Left colon (tissue), 2 donors: Measurements from ENCODE around the gene ATP10B. TPM values are rescaled to one million over a fixed set of nuclear protein-coding genes. Genes with fewer than 3 reads are reported as not detected.

Source experiments
- ATAC-seq: fragments of 200-7000 bp; cut with Tn5 transposase; one replicate; pipeline ENCODE4 v1.9.1; 2020; ENCODE audit warnings: mild to moderate bottlenecking, moderate library complexity
- DNase-seq, 2 donors: peaks; one replicate each; pipeline ENCODE4 v3.0.0-alpha.2; 2020
- intact Hi-C, 2 donors: fragments of 100-400 bp; cut with DNase I in 1 of 2; cut with micrococcal nuclease in 1 of 2; formaldehyde crosslinking; loops; one replicate each; pipeline versions ENCODE4 v1.11.2 to v1.14.0; 2022; cut with DNase I, micrococcal nuclease
- total RNA-seq, 2 donors: library from RNA; stranded (reverse); fragmentation: NEBNext Ultra II Directional; extraction: Animal tissue kit (Norgen Biotek cat#: 25700); gene quantifications; one replicate each; pipeline ENCODE4 v1.2.1, GENCODE V29; 2021
- donor health status: DM: no; HTN: no; CAD: no.
- donor health status: DM: yes; HTN: yes; CAD: no.

Gene ATP10B
- total RNA-seq, 2 donors from 2014 or later, result 137 to 292 TPM

GRCh38 chr5:160774666-160775315 is 77.2 kb downstream of the ATP10B start:
- DNase-seq (no peak), ATAC-seq (no peak)
- intact Hi-C loops, result no loop called here

GRCh38 chr5:160773646-160774410 is 78.2 kb downstream of the ATP10B start:
- intact Hi-C loops, result no loop called here
- ATAC-seq (no peak), DNase-seq (no peak)

GRCh38 chr5:160772854-160773253 is 79.2 kb downstream of the ATP10B start:
- intact Hi-C loops, result no loop called here
- ATAC-seq (no peak), DNase-seq (no peak)

- ATAC-seq (no peak), DNase-seq (no peak)
- intact Hi-C loops, result no loop called here
Observed at GRCh38 chr5:160770718-160771117, 81.3 kb downstream of the ATP10B start.

DNA sequence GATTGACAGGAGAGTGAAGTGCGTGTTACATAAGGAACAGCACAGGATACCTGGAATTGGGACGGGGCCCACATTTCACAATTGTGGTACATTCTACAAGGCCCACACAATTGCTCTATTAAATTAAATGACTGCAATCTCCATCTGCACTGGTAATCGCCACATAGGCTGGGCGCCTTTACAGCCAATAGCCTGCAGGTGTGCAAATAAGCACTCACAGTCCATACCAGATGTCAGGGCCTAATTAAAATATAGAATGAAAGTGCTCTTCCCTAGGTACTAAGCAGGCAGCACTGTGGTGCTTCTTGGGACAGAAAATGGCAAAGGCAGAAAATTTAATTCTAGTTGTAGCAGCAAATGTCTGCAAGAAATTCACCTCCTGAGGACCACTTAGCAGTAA is 82.7 kb downstream of the ATP10B start:
- ATAC-seq (peak; percentile 99), DNase-seq (peak; percentile 71 to 90)
- intact Hi-C loops, result no loop called here

DNA sequence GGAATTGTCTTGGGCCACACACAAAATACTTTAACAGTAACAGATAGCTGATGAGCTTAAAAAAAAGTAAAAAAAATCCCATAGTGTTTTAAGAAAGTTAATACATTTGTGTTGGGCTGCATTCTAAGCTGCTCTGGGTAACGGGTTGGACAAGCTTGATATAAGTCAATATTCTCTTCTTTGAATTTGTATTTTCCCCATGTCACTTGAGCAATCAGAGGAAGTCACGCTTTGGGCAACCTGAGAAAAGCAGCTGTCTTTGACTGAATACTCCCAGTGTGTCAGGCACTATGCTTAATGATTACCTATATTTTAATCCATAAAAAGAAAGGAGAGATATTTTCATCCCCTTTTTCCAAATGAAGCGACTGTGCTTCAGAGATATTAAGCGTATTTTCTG is 84.9 kb downstream of the ATP10B start:
- intact Hi-C loops, result no loop called here
- no peak for DNase-seq
- no peak for ATAC-seq

DNA sequence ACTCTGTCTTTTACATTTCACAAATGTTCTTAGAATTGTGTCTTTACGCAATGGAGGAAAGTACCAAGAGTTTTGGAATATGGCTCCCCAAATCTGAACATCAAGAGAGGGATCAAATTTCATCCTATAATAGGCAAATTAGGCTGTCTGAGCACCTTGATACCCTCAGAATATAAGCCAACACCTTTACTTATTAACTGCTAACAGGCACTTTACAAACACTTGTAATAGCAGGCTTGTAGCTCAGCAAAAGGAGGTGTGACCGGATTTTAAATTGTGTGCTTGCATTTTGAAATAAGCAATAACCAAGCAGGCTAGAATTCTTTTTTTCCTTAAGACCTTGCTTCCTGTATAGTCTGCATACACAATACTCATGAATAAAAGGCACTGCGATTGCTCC is 92.0 kb downstream of the ATP10B start:
- intact Hi-C loops, result no loop called here
- DNase-seq, result no peak
- peak; percentile 30 for ATAC-seq

DNA sequence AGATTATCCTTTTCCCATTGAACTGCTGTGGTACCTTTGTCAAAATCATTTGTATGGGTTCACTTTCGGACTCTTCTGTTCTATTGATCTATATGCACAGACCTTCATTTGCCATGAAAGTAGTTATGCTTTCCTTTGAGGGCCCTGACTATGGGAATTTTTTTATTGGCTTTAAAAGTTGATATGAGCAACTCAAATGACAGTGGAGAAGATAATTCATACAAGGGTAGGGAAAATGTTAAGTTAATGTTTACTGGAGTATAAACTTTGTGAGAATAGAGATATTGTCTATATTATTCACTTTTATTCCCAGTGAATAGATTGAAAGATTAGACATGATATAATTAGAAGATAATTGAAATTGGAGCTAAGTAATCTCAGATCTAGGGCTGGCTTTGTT is 94.8 kb downstream of the ATP10B start:
- ATAC-seq (peak; percentile 83), DNase-seq (no peak)
- intact Hi-C loops, result no loop called here

DNA sequence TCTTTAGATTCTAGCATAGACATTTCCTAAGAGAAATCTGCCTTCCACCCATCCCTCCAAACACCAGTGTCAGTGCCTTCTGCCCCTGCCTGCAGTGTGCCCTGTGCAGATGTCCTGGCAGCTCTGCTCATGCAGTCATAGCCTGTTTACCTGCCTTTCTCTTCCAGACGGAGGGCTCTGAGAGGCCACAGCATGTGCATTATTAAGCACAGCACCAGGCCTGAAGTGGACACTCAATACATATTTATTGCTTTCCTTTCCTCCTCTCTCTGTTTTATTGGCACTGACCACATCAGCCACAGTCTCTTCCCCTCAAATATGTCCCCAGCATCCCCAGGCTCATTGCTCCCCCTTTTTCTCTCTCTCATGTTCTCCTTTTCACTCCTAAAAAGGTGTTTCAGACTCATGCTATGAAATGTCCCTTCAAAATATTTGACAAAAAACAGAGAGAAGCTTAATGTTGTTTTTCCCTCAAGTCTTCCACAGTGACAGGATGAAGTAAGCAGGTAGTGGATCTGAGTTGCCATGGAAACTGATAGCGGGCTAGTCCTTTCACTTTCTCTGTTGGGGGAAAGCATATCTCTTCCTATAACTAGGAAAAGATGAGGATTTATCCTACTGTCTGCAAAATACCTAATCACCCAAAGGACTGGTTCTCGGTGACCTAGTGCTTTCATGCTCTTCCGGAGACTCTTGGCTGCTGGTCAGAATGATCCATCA is 100.9 kb downstream of the ATP10B start:
- no peak for DNase-seq
- intact Hi-C loops, result no loop called here

DNA sequence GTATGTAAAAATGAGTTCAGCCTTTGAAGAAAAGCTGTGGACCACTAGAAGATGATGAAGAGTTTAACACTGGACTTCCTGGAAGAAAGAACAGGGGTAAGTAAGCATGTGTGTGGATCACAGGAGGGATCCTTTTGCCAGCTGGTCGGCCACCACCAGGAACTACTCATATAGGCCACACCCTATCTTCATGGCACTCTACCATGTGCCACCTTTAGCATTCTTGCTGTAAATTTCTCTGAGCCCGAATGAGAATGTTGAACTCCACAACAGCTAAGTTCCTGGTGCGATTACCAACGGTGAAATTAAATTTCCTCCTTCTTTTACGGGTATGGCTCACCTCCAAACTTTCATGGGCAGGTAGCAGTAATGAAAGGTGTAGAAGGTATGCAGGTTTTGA is 102.3 kb downstream of the ATP10B start:
- intact Hi-C loops, result no loop called here
- peak; percentile 45 to 70 for DNase-seq
- peak; percentile 96 for ATAC-seq

More for the DNA sequence above, 100.9 kb downstream of the ATP10B start:
- no peak for ATAC-seq

GRCh38 chr5:160749026-160749425 is 103.0 kb downstream of the ATP10B start:
- ATAC-seq, result no peak
- intact Hi-C loops, result no loop called here
- DNase-seq, result no peak

DNA sequence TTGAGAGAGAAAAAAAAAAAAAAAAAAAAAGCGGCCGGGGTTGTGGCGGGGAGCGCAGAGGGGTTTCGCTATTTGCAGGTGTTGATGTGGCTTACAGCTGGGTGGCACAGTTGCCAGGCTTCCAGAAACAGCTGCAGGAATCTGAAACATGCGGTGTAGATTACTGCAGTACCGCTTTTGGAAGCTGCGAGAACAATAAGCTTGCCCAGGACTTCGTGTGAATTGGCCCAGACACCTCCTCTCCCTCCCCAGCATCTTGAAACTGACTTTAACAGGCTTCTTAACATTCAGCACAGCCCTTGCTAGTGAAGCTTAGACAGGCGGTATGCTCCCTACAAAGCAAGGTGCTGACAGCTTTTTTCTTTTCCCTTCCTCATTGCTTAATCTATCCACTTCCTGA is 104.0 kb downstream of the ATP10B start:
- no peak for DNase-seq
- intact Hi-C loops, result no loop called here

GRCh38 chr5:160747559-160747958 is 104.5 kb downstream of the ATP10B start:
- intact Hi-C loops, result no loop called here
- DNase-seq (no peak), ATAC-seq (no peak)

More for the DNA sequence above, 104.0 kb downstream of the ATP10B start:
- peak; percentile 23 for ATAC-seq

DNA sequence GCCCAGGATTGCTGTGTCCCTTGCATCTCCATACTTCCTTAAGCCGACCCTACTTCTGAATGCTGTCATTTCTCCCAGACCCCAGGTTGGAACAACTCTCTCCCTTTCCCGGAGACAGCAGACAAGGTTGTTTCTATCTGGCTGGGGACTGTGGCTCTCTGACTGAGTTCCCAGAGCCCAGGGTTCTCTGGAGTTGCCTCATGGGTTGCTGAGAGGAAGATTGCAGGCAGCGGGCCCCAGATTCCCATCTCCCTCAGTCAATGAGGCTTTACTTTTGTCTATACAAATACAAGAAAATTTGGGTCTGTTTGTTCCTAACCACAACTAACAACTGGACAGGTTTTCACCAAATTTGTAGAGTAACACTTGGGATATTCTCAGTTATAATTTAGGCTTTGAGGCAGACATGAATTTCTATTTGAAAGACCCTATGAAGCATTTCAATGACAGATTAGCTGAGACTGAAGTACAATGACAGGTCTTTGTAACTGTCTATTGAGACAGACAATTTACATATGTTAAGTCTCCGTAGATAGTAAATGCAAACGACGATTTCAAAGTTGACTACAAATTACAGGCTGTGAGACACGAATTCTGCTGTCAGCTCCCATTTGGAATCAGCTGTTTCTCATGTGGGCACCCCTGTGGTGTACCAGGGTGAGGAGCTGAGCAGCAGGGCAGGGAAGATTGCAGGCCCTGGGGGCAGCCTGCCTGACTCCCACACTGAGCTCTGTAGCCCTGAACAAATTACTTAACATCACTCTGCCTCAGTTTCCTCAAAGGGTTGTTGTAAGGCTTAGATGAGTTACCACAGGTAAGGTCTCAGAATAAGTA is 107.5 kb downstream of the ATP10B start:
- DNase-seq (no peak), ATAC-seq (no peak)
- intact Hi-C loops, result no loop called here

DNA sequence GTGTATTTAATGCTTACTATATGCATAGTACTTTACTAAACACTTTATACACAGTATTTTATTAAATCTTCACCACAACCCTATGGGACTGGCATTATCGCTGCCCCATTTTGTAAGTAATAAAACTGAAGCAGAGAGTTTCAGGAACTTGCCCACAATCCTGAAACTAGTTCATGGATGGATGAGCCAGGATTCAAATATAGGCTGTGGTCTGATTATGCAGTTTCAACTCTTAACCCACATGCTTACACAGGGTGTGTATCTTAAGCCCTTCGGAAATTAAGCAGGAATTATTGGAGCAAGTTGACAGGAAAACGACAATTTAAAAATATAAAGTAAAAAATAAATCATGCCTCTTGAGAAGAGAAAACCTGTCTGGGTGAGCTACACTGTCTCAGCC is 109.0 kb downstream of the ATP10B start:
- intact Hi-C loops, result no loop called here
- no peak for ATAC-seq

GRCh38 chr5:160742446-160742845 is 109.6 kb downstream of the ATP10B start:
- intact Hi-C loops, result no loop called here
- no peak for ATAC-seq
- DNase-seq, result no peak

More for the DNA sequence above, 109.0 kb downstream of the ATP10B start:
- DNase-seq, result no peak

DNA sequence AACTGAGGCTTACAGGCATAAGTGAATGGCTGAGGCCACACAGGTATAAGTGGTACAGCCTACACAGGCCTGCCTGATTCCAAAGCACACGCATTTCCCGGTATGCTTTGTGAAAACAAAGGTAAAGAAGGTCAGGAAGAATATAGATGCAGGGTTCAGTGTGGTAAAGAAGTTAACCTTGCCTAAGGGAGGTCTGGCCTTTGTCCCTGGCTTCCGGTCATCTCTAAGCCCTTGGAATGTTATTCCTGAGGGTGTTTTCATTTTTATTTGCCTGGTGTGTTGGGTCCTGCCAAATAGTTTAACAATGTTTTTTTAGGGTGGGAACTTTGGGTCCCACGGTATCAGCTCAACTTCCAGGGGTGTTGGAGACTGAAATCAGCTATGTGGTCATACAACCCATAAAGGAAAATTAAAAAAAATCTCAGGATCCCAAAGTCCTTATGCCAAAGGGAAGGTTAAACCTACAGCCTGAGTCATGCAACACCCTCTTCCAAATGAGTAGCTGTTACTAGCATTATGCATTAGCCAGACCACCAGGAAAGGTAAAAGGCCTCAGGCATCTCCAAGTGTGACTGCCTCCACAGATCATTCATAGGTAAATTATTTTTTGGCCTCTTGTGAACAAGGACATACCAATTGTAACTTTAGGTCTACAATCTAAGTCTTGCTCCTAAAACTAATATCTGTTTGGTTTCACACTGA is 124.6 kb downstream of the ATP10B start:
- intact Hi-C loops, result no loop called here
- ATAC-seq, result peak; percentile 42
- no peak for DNase-seq

- intact Hi-C loops, result no loop called here
- DNase-seq (no peak), ATAC-seq (no peak)
Observed at GRCh38 chr5:160726721-160727120, 125.3 kb downstream of the ATP10B start.
